RWPE2 (cell line): ENCODE results near the gene KIAA1958.
A peak's percentile ranks its signal among the peaks of the same experiment; 100 is the strongest.

Source experiments
- ATAC-seq: fragments of 200-7000 bp; cut with Tn5 transposase; 3 replicates; pipeline ENCODE4 v1.9.1; 2021; ENCODE audit warnings: low read depth
- DNase-seq: peaks from one replicate; pipeline ENCODE4 v3.0.0-alpha.2; 2020; ENCODE audit warnings: low spot score
- H3K27ac ChIP-seq: fragments of 450-650 bp; 2 replicates; pipeline ENCODE4 v1.5.1; 2017; ENCODE audit warnings: mild to moderate bottlenecking; ENCODE audit not compliant: poor library complexity, severe bottlenecking
- H3K27me3 ChIP-seq: fragments of 250-450 bp; sonication (Bioruptor Pico); 2 replicates; pipeline ENCODE4 v1.5.1; 2021; ENCODE audit warnings: mild to moderate bottlenecking, moderate library complexity; ENCODE audit not compliant: insufficient read depth, poor library complexity, severe bottlenecking
- H3K36me3 ChIP-seq: fragments of 250-450 bp; sonication (Bioruptor Pico); 2 replicates; pipeline ENCODE4 v1.5.1; 2020; ENCODE audit warnings: low read depth, mild to moderate bottlenecking, moderate library complexity
- H3K4me1 ChIP-seq: fragments of 250-450 bp; sonication (Bioruptor Pico); 2 replicates; pipeline ENCODE4 v1.5.1; 2021; ENCODE audit warnings: mild to moderate bottlenecking, moderate library complexity; ENCODE audit not compliant: insufficient read depth, poor library complexity, severe bottlenecking
- H3K4me3 ChIP-seq: fragments of 250-450 bp; sonication (Bioruptor Pico); 2 replicates; pipeline ENCODE4 v1.5.1; 2021; ENCODE audit warnings: mild to moderate bottlenecking, moderate library complexity; ENCODE audit not compliant: severe bottlenecking
- H3K9me3 ChIP-seq: fragments of 250-450 bp; sonication (Bioruptor Pico); 2 replicates; pipeline ENCODE4 v1.5.1; 2021; ENCODE audit warnings: mild to moderate bottlenecking, moderate library complexity; ENCODE audit not compliant: severe bottlenecking
- CTCF ChIP-seq: fragments of 450-650 bp; IDR thresholded peaks from one replicate; pipeline ENCODE4 v1.5.1; 2017; ENCODE audit warnings: mild to moderate bottlenecking, moderate library complexity; ENCODE audit not compliant: poor library complexity, severe bottlenecking

The KIAA1958 gene

GRCh38 chr9:112548051-112548440, 61.4 kb downstream of the KIAA1958 start:
- no peaks in the 10 kb centered on the region for H3K36me3 ChIP-seq
- DNase-seq: no peak
- H3K27ac ChIP-seq: no peak overlapping the region
- ATAC-seq: no peak
- no peak overlapping the region for H3K4me3 ChIP-seq
- H3K4me1 ChIP-seq: peaks cover 10% of the 10 kb centered on the region
- H3K27me3 ChIP-seq: no peaks in the 10 kb centered on the region
- no peak for TF ChIP-seq CTCF
- H3K9me3 ChIP-seq: no peaks in the 10 kb centered on the region

GRCh38 chr9:112548836-112549595, 62.4 kb downstream of the KIAA1958 start:
- Histone ChIP-seq H3K27ac (no peak overlapping the region), H3K9me3 (no peaks in the 10 kb centered on the region), H3K36me3 (no peaks in the 10 kb centered on the region), H3K4me3 (no peak overlapping the region), H3K4me1 (peaks cover 10% of the 10 kb centered on the region), H3K27me3 (no peaks in the 10 kb centered on the region)
- no peak for DNase-seq
- ATAC-seq: no peak
- TF ChIP-seq CTCF: no peak

- no peaks in the 10 kb centered on the region for H3K36me3 ChIP-seq
- no peak for DNase-seq
- H3K27ac ChIP-seq: no peak overlapping the region
- H3K4me1 ChIP-seq: peaks cover 14% of the 10 kb centered on the region
- H3K27me3 ChIP-seq: no peaks in the 10 kb centered on the region
- ATAC-seq: peak; percentile 75
- H3K4me3 ChIP-seq: no peak overlapping the region
- no peak for TF ChIP-seq CTCF
- H3K9me3 ChIP-seq: no peaks in the 10 kb centered on the region
These were observed 63.9 kb downstream of the KIAA1958 start for GRCh38 chr9:112550531-112550930.

- H3K27me3 ChIP-seq: no peaks in the 10 kb centered on the region
- TF ChIP-seq CTCF: no peak
- DNase-seq: no peak
These were observed 65.0 kb downstream of the KIAA1958 start for GRCh38 chr9:112551641-112552040.

More at GRCh38 chr9:112551641-112552040, 65.0 kb downstream of the KIAA1958 start:
- no peak for ATAC-seq
- Histone ChIP-seq H3K27ac (no peak overlapping the region), H3K4me1 (peaks cover 12% of the 10 kb centered on the region), H3K9me3 (no peaks in the 10 kb centered on the region), H3K4me3 (no peak overlapping the region), H3K36me3 (no peaks in the 10 kb centered on the region)
